Mammary epithelial cell (primary cell): ENCODE data around the gene SC5D.

ENCODE experiments used
- CTCF ChIP-seq, 2 donors: IDR thresholded peaks in 1 of 2; conservative IDR thresholded peaks in 1 of 2; 2 replicates each; pipeline ENCODE4 v1.5.1; 2011 to 2012; ENCODE audit warnings: inconsistent platforms in 2 of 2, low read length in 2 of 2, mild to moderate bottlenecking in 2 of 2, control low read depth in 1 of 2, low read depth in 1 of 2; ENCODE audit not compliant: insufficient read depth in 1 of 2; ENCODE audit errors: extremely low read depth in 1 of 2
- EZH2 ChIP-seq: IDR thresholded peaks from 2 replicates; pipeline ENCODE4 v1.6.1; 2012; ENCODE audit warnings: low read length, inconsistent platforms, borderline replicate concordance

- TF ChIP-seq CTCF (conservative IDR thresholded peaks at IDR 0.05 in 1 of 2, IDR thresholded peaks at IDR 0.05 in 1 of 2; ENCODE audit: extremely low read depth in 1 of 2, insufficient read depth in 1 of 2, low read depth in 1 of 2, low read length in 2 of 2), result no peak
- TF ChIP-seq EZH2, result no peak
These were observed 57.9 kb downstream of the SC5D start for GRCh38 chr11:121350314-121351082.
